ENCODE measurements around the gene TOR4A.

The TOR4A gene

GRCh38 chr9:137273095-137273490 is 4.4 kb upstream of the TOR4A start:
- DNase-seq = no peak

GRCh38 chr9:137273611-137274320 is 3.8 kb upstream of the TOR4A start:
- DNase-seq = no peak

GRCh38 chr9:137275203-137275587 is 2.3 kb upstream of the TOR4A start:
- DNase-seq = no peak

GRCh38 chr9:137275588-137276472 is 1.7 kb upstream of the TOR4A start:
- no peak for DNase-seq

GRCh38 chr9:137276473-137277328 is 825 bp upstream of the TOR4A start:
- no peak for DNase-seq

- DNase-seq = no peak
Observed at GRCh38 chr9:137278061-137278701, 655 bp downstream of the TOR4A start.

GRCh38 chr9:137278721-137279711 is 1.5 kb downstream of the TOR4A start:
- DNase-seq = no peak

- DNase-seq = no peak
Observed at GRCh38 chr9:137279741-137280473, 2.4 kb downstream of the TOR4A start.

GRCh38 chr9:137280474-137281344 is 3.2 kb downstream of the TOR4A start:
- DNase-seq = no peak

- no peak for DNase-seq
Observed at GRCh38 chr9:137281345-137282116, 4.0 kb downstream of the TOR4A start.

GRCh38 chr9:137286975-137287383 is 9.5 kb downstream of the TOR4A start:
- DNase-seq = no peak

- no peak for DNase-seq
Observed at GRCh38 chr9:137293094-137293481, 15.6 kb downstream of the TOR4A start.

GRCh38 chr9:137293482-137294090 is 16.1 kb downstream of the TOR4A start:
- no peak for DNase-seq

GRCh38 chr9:137294091-137294680 is 16.7 kb downstream of the TOR4A start:
- peak; percentile 54 for DNase-seq

GRCh38 chr9:137294681-137295237 is 17.2 kb downstream of the TOR4A start:
- no peak for DNase-seq

- DNase-seq = peak; percentile 84
Observed at GRCh38 chr9:137295238-137295811, 17.8 kb downstream of the TOR4A start.

All from activated CD8-positive, alpha-beta memory T cell treated with anti-CD3 and anti-CD28 coated beads for 24 hours (primary cell).